Progenitor cell of endocrine pancreas (in vitro differentiated cells): ENCODE data around the gene ELK3. TPM values are rescaled to one million over a fixed set of nuclear protein-coding genes. Genes with fewer than 3 reads are reported as not detected.

Source experiments
- DNase-seq: peaks from one replicate; pipeline ENCODE4 v3.0.0; 2021; ENCODE audit warnings: low spot score; ENCODE audit not compliant: unreplicated experiment
- H3K27ac Mint-ChIP-seq: 2 replicates; pipeline ENCODE4 v1.8.0; 2021; ENCODE audit warnings: mild to moderate bottlenecking, moderate library complexity, mixed read lengths
- H3K27me3 Mint-ChIP-seq: 2 replicates; pipeline ENCODE4 v1.8.0; 2021; ENCODE audit warnings: mixed read lengths
- H3K36me3 Mint-ChIP-seq: 2 replicates; pipeline ENCODE4 v1.8.0; 2022; ENCODE audit warnings: mixed read lengths; ENCODE audit not compliant: insufficient read depth
- H3K4me1 Mint-ChIP-seq: 2 replicates; pipeline ENCODE4 v1.8.0; 2021; ENCODE audit warnings: low read depth, mixed read lengths
- H3K4me3 Mint-ChIP-seq: 2 replicates; pipeline ENCODE4 v1.8.0; 2021; ENCODE audit warnings: low read depth, mild to moderate bottlenecking, moderate library complexity, mixed read lengths
- H3K9me3 Mint-ChIP-seq: 2 replicates; pipeline ENCODE4 v1.8.0; 2021; ENCODE audit warnings: low read depth, mixed read lengths
- CTCF ChIP-seq: fragments of 200-600 bp; sonication (generic); IDR thresholded peaks from one replicate; pipeline ENCODE4 v1.5.0; 2021; ENCODE audit warnings: antibody characterized with exemption, mild to moderate bottlenecking; ENCODE audit not compliant: unreplicated experiment
- total RNA-seq: library from RNA; stranded (reverse); gene quantifications from 2 replicates; pipeline ENCODE4 v1.2.1, GENCODE V29; 2021

Gene ELK3
- total RNA-seq, 1 donor from 2014 or later: 5.4 TPM

GRCh38 chr12:96240656-96241055 lies 46.5 kb downstream of the ELK3 start:
- Mint-ChIP-seq H3K4me1 (no peaks in the 10 kb centered on the region), H3K9me3 (no peaks in the 10 kb centered on the region), H3K27me3 (no peaks in the 10 kb centered on the region), H3K27ac (no peak overlapping the region), H3K4me3 (no peak overlapping the region), H3K36me3 (no peaks in the 10 kb centered on the region)
- DNase-seq: no peak
- TF ChIP-seq CTCF: no peak

- H3K4me1 Mint-ChIP-seq: no peaks in the 10 kb centered on the region
- no peak overlapping the region for H3K27ac Mint-ChIP-seq
- no peak for TF ChIP-seq CTCF
- H3K4me3 Mint-ChIP-seq: no peak overlapping the region
- H3K27me3 Mint-ChIP-seq: no peaks in the 10 kb centered on the region
- no peaks in the 10 kb centered on the region for H3K9me3 Mint-ChIP-seq
- no peaks in the 10 kb centered on the region for H3K36me3 Mint-ChIP-seq
- no peak for DNase-seq
These were observed 47.3 kb downstream of the ELK3 start for GRCh38 chr12:96241431-96241830.

- no peaks in the 10 kb centered on the region for H3K4me1 Mint-ChIP-seq
- no peak overlapping the region for H3K4me3 Mint-ChIP-seq
- no peaks in the 10 kb centered on the region for H3K27me3 Mint-ChIP-seq
- peaks cover 3% of the 10 kb centered on the region for H3K36me3 Mint-ChIP-seq
- DNase-seq: no peak
- H3K27ac Mint-ChIP-seq: no peak overlapping the region
- TF ChIP-seq CTCF: no peak
- H3K9me3 Mint-ChIP-seq: no peaks in the 10 kb centered on the region
These were observed 47.7 kb downstream of the ELK3 start for GRCh38 chr12:96241846-96242256.

GRCh38 chr12:96242597-96242996 lies 48.4 kb downstream of the ELK3 start:
- H3K27ac Mint-ChIP-seq: no peak overlapping the region

GRCh38 chr12:96244826-96245225 lies 50.7 kb downstream of the ELK3 start:
- Mint-ChIP-seq H3K36me3 (peaks cover 9% of the 10 kb centered on the region), H3K9me3 (no peaks in the 10 kb centered on the region), H3K4me1 (no peaks in the 10 kb centered on the region), H3K4me3 (no peak overlapping the region), H3K27me3 (no peaks in the 10 kb centered on the region), H3K27ac (no peak overlapping the region)
- TF ChIP-seq CTCF: no peak
- DNase-seq: no peak

More at GRCh38 chr12:96242597-96242996, 48.4 kb downstream of the ELK3 start:
- H3K4me1 Mint-ChIP-seq: no peaks in the 10 kb centered on the region
- H3K27me3 Mint-ChIP-seq: no peaks in the 10 kb centered on the region
- peaks cover 8% of the 10 kb centered on the region for H3K36me3 Mint-ChIP-seq
- no peaks in the 10 kb centered on the region for H3K9me3 Mint-ChIP-seq
- DNase-seq: no peak
- no peak overlapping the region for H3K4me3 Mint-ChIP-seq
- no peak for TF ChIP-seq CTCF
